Stimulated activated CD8-positive, alpha-beta memory T cell treated with anti-CD3 and anti-CD28 coated beads, Interleukin-7, amount 100 ng/mL, for 1 hour (primary cell): ENCODE measurements around the gene NHSL1.

Source experiments
- DNase-seq, 2 donors: peaks; one replicate each; pipeline ENCODE4 v3.0.0-alpha.2; 2020; ENCODE audit warnings: low read depth in 2 of 2

The NHSL1 gene

GRCh38 chr6:138456401-138456790, 42.9 kb downstream of the NHSL1 start:
- DNase-seq, result no peak

- DNase-seq, result no peak
Observed at GRCh38 chr6:138455746-138456400, 43.4 kb downstream of the NHSL1 start.

GRCh38 chr6:138454981-138455706, 44.1 kb downstream of the NHSL1 start:
- peak in 1 of 2 donors; percentile 25 for DNase-seq

- DNase-seq, result no peak
Observed at GRCh38 chr6:138451043-138451442, 48.3 kb downstream of the NHSL1 start.

GRCh38 chr6:138450445-138450844, 48.8 kb downstream of the NHSL1 start:
- DNase-seq, result no peak

- no peak for DNase-seq
Observed at GRCh38 chr6:138446821-138447220, 52.5 kb downstream of the NHSL1 start.

GRCh38 chr6:138443979-138444378, 55.3 kb downstream of the NHSL1 start:
- no peak for DNase-seq

- no peak for DNase-seq
Observed at GRCh38 chr6:138442663-138443062, 56.6 kb downstream of the NHSL1 start.

- no peak for DNase-seq
Observed at GRCh38 chr6:138441965-138442364, 57.3 kb downstream of the NHSL1 start.

GRCh38 chr6:138440758-138441357, 58.4 kb downstream of the NHSL1 start:
- DNase-seq, result no peak

- no peak for DNase-seq
Observed at GRCh38 chr6:138440296-138440695, 59.0 kb downstream of the NHSL1 start.

GRCh38 chr6:138439546-138439945, 59.7 kb downstream of the NHSL1 start:
- no peak for DNase-seq

GRCh38 chr6:138434925-138435324, 64.4 kb downstream of the NHSL1 start:
- DNase-seq, result no peak

- no peak for DNase-seq
Observed at GRCh38 chr6:138434096-138434495, 65.2 kb downstream of the NHSL1 start.

- no peak for DNase-seq
Observed at GRCh38 chr6:138432063-138432356, 67.3 kb downstream of the NHSL1 start.

GRCh38 chr6:138431256-138432062, 67.8 kb downstream of the NHSL1 start:
- DNase-seq, result no peak

- no peak for DNase-seq
Observed at GRCh38 chr6:138430361-138431145, 68.7 kb downstream of the NHSL1 start.

GRCh38 chr6:138429761-138430160, 69.5 kb downstream of the NHSL1 start:
- DNase-seq, result no peak

- DNase-seq, result no peak
Observed at GRCh38 chr6:138428944-138429598, 70.2 kb downstream of the NHSL1 start.

GRCh38 chr6:138427701-138428100, 71.6 kb downstream of the NHSL1 start:
- no peak for DNase-seq

GRCh38 chr6:138426500-138427123, 72.7 kb downstream of the NHSL1 start:
- DNase-seq, result no peak
